ENCODE results near the gene NDUFA6.
"Not testable (repeated sequence)": the region's sequence is repeated elsewhere in the genome, so short reads cannot be mapped to it uniquely, and the experiment has no call there.

NDUFA6 gene

DNA sequence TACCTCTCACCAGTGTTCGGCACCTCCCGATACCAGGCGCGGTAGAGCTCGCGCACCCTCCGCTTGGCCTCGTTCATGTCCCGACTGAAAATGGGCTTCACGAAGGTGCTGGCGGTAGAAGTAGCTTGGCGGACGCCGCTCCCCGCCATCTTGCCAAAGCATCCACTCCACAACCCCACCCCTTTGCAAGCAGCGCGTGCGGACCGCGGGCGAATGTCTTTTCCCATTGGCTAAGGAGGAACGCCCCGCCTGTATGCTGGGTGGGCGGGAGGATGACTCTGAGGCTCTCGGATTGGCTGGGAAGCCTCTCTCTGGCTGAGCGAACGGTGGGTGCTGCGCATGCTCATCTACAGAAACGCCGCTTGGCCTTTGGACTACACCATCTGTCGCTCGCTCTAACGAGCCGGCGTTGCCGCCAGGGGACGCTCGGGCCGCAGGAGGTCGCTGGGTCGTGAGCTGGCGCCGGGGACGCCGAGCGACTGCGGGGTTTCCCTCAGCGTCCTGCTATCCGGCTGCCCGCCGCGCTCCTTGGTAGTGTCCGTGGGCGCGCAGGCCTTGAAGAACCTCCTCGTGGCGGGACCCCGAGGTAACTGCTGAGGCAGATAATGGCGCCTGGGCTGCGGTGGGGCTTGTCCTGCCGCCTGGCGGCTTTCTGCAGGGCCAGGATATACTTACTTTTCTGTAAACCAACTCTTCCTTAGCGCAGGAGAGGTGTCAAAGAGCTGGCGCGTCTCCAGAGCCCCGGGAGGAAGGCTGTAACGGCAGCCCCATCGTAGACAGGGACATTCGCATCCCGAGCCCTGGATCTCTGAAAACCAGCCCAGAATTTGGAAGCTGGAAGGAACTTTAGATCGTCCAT is at the start of gene NDUFA6:
Gene NDUFA6 (minus strand): TSS at position 177 of the 859 bp plus-strand sequence. CDS start 28 bp downstream, at position 149.
- peak; percentile 95 for DNase-seq (ENCODE audit: low read depth)

DNA sequence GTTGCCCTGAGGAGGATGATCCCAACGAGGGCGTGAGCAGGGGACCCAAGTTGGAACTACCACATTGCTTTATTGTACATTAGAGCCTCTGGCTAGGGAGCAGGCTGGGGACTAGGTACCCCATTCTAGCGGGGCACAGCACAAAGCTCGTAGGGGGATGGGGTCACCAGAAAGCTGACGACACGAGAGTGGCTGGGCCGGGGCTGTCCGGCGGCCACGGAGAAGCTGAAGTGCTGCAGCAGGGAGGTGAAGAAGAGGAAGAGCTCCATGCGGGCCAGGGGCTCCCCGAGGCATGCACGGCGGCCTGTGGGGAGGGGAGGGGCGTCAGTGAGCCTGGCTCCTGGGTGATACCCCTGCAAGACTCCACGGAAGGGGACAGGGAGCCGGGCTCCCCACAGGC is 49.6 kb upstream of the NDUFA6 start:
- not testable (repeated sequence) for DNase-seq (ENCODE audit: low read depth)

DNA sequence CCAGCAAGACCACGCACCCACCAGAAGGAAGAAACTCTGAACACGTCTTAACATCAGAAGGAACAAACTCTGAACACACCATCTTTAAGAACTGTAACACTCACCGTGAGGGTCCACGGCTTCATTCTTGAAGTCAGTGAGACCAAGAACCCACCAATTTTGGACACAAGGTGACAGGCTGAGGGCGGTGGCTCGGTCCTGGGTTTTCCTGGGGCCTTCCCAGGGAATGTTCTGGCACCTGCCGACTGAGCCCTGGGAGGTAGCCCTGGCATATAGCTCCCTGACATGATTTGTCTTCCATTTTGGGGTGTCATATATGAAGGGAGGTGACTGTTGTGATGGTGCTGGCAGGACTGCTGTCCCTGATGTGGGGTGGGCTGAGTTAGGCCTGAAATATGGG is 48.9 kb upstream of the NDUFA6 start:
- DNase-seq (ENCODE audit: low read depth): not testable (repeated sequence)

DNA sequence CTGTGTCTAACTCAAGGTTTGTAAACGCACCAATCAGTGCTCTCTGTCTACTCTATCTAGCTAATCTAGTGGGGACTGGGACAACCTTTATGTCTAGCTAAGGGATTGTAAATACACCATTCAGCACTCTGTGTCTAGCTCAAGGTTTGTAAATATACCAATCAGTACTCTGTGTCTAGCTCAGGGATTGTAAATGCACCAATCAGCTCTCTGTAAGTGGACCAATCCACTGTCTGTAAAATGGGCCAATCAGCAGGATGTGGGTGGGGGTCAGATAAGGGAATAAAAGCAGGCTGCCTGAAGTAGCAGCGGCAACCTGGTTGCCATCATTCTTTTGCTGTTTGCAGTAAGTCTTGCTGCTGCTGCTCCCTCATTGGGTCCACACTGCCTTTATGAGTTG is 48.4 kb upstream of the NDUFA6 start:
- DNase-seq (ENCODE audit: low read depth): no peak

DNA sequence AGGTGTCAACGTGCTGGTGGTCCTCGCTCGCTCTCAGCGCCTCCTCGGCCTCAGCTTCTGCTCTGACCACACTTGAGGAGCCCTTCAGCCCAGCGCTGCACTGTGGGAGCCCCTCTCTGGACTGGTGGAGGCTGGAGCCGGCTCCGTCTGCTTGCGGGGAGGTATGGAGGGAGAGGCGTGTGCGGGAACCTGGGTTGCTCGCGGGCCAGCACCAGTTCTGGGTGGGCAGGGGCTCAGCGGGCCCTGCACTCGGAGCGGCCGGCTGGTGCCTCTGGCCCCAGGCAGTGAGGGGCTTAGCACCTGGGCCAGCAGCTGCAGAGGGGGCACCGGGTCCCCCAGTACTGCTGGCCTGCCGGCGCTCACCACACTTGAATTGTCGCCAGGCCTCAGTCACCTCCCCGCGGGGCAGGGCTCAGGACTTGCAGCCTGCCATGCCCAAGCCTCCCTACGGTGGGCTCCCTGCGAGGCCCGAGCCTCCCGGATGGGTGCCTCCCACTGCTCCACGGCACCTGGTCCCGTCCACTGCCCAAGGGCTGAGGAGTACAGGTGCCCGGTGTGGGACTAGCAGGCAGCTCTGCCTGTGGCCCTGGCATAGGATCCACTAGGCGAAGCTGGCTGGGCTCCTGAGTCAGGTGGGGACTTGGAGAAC is 47.7 kb upstream of the NDUFA6 start:
- no peak for DNase-seq (ENCODE audit: low read depth)

DNA sequence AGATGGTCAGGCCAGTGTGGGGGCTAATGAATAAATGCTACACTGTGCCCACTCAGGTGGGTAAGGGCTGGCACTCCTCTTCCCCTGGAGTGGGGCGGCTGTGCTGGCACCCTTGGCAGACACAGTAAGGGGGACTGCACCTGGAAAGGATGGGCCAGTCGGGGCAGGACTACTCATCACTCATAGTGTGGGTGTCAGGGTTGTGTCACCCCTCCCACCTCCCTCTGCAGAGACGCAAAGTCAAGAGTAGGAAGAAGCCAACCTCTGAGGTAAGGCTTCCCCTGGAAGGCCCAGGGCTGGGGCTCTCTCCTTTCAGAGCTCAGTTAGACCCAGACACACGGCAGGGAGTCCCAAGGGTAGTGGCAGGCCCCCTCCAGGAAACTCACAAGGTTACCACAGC is 45.1 kb upstream of the NDUFA6 start:
- not testable (repeated sequence) for DNase-seq (ENCODE audit: low read depth)

DNA sequence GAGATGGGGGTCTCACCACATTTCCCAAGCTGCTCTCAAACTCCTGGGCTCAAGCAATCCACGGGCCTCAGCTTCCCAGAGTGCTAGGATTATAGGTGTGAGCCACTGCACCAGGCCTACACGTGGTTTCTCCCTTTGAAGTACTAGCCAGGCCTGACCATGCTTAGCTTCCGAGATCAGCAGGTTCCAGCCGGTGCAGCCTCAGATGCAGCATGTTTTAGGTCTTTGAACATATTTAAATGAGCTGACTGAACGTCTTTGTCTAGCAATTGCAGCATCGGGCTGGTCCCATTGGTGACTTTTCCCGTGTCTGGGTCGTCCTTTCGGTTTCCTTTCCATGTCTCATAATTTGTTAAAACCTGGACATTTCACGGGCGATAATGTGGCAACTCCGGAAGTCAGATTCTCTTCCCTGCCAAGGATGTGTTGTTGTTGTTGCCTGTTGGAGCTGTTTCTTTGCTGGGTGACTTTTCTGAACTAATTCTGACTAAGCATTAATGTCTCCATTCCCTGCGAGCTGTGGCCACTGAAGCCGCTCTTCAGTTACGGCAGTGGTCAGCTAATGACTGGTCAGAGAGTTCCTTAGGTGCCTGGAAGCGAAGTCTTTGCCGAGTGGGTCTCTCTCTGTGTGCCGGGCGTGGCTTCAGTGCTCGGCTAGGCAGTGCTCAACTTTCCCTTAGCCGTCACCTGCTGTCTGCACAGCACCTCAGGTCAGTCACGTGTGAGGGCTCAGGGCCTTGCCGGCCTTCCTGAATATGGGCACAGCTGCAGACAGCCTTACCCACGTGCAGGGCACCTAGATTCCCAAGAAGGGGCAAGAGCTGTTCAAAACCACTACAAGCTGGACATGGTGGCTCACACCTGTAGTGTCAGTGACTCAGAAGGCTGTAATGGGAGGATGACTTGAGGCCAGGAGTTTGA is 43.8 kb upstream of the NDUFA6 start:
- DNase-seq (ENCODE audit: low read depth): no peak

DNA sequence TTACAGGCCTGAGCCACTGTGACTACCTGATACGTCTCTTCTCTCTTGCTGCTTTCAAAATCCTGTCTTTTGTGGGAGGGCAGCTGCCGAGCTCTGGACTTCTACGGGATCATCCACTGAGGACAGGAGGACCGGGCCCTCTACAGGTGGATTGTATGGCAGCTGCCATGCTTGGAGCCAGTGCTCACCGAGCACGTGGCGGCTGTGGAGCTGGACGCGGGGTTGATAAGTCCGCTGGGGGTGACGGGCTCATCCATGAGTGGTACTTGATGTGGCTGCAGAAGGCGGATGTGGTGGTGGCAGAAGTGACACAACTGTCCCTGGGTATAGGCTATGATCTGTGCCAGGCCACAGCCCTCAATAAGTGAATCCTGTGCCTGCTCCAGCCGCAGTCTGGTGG is 41.9 kb upstream of the NDUFA6 start:
- DNase-seq (ENCODE audit: low read depth): no peak

DNA sequence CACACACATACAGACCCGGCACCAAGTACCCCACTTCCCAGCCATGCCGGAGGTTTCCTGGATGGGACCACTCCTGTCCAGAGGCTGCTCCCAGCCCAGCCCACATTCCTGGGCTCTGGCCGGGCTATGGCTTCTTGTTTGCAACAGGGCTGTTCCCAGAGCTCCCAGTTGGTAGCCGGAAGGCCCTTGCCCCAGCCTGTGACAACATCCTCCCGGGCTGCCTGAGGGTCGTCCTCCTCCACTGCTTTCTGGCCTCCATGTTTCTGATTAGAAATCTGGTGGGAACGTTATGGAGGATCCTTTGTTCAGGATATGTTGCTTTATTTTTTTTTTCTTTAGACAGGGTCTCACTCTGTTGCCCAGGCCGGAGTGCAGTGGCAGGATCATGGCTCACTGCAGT is 41.0 kb upstream of the NDUFA6 start:
- no peak for DNase-seq (ENCODE audit: low read depth)

DNA sequence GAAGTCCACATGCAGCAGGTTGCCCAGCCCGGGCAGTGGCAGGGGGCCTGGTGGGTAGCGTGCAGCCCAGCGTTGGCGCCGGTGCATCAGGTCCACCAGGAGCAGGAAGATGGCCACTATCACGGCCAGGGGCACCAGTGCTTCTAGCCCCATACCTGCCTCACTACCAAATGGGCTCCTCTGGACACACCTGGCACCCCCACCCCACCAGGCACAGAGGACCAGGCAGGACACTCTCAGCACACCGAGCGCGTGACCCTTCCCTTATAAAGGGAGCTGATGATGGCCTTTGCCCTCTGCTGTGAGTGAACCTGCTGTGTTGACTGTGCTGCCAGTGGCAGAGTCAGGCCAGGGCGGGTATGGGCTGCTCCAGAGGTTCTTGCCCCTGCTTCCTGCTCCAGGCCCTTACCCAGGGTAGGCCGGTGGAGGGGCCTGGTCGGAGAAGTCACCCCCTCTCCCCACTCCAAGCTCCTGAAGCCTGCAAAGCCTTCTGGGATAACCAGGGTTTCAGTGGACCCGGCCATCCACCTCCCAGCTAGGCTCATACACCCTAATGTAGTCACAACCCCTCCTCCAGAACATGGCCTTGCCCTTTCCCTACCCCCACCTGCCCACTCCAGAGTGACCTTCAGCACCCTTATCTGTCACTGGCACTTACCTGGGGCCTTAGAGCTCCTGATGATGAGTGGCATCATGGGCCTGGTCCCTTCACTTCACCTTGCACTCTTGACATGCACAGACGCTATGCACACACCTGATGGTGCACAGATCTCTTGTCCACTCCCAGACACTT is 40.3 kb upstream of the NDUFA6 start, which contains the start of gene CYP2D6:
Gene CYP2D6 (minus strand): TSS at position 172 of the 793 bp plus-strand sequence. CDS start 19 bp downstream, at position 153.
- not testable (repeated sequence) for DNase-seq (ENCODE audit: low read depth)

DNA sequence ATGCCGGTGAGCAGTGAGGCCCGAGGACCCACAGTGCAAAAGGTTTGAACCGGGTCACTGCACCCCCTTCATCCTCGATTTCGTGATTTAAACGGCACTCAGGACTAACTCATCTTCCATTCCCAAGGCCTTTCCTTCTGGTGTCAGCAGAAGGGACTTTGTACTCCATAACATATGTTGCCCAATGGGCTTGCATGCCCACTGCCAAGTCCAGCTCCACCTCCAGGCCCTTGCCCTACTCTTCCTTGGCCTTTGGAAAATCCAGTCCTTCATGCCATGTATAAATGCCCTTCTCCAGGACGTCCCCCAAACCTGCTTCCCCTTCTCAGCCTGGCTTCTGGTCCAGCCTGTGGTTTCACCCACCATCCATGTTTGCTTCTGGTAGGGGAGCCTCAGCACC is 39.6 kb upstream of the NDUFA6 start:
- DNase-seq (ENCODE audit: low read depth): not testable (repeated sequence)

DNA sequence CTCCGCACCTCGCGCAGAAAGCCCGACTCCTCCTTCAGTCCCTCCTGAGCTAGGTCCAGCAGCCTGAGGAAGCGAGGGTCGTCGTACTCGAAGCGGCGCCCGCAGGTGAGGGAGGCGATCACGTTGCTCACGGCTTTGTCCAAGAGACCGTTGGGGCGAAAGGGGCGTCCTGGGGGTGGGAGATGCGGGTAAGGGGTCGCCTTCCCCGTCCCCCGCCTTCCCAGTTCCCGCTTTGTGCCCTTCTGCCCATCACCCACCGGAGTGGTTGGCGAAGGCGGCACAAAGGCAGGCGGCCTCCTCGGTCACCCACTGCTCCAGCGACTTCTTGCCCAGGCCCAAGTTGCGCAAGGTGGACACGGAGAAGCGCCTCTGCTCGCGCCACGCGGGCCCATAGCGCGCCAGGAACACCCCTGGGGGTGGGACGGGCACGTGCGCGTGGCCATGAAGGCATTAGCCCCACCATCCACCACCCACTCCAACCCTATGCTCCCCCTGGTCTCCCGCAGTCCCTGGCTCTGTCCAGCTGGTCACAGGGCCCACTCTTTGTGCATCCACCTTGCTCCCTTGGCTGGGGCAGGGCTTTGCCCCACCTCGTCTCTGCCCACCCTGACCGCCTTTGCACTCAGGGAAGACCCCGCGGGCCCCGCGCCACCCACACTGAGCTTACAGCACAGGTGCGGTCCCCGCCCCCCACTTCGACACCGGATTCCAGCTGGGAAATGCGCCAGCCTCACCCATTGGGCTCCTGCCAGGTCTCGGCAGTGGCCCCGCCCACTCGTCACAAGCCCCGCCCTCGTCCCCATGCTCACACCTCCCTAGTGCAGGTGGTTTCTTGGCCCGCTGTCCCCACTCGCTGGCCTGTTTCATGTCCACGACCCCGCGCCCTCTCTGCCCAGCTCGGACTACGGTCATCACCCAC is 38.5 kb upstream of the NDUFA6 start:
- DNase-seq (ENCODE audit: low read depth): not testable (repeated sequence)

DNA sequence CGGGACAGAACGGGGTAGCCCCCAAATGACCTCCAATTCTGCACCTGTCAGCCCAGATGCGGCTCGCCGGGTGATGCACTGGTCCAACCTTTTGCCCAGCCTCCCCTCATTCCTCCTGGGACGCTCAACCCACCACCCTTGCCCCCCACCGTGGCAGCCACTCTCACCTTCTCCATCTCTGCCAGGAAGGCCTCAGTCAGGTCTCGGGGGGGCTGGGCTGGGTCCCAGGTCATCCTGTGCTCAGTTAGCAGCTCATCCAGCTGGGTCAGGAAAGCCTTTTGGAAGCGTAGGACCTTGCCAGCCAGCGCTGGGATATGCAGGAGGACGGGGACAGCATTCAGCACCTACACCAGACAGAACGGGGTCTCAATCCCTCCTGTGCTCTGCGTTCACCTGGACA is 37.4 kb upstream of the NDUFA6 start:
- not testable (repeated sequence) for DNase-seq (ENCODE audit: low read depth)

DNA sequence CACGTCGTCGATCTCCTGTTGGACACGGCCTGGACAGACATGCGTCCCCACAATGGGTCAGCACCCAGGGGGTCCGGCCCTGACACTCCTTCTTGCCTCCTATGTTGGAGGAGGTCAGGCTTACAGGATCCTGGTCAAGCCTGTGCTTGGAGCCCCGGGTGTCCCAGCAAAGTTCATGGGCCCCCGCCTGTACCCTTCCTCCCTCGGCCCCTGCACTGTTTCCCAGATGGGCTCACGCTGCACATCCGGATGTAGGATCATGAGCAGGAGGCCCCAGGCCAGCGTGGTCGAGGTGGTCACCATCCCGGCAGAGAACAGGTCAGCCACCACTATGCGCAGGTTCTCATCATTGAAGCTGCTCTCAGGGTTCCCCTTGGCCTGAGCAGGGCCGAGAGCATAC is 37.0 kb upstream of the NDUFA6 start:
- no peak for DNase-seq (ENCODE audit: low read depth)

DNA sequence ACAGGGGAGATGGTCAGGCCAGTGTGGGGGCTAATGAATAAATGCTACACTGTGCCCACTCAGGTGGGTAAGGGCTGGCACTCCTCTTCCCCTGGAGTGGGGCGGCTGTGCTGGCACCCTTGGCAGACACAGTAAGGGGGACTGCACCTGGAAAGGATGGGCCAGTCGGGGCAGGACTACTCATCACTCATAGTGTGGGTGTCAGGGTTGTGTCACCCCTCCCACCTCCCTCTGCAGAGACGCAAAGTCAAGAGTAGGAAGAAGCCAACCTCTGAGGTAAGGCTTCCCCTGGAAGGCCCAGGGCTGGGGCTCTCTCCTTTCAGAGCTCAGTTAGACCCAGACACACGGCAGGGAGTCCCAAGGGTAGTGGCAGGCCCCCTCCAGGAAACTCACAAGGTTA is 33.0 kb upstream of the NDUFA6 start:
- not testable (repeated sequence) for DNase-seq (ENCODE audit: low read depth)

DNA sequence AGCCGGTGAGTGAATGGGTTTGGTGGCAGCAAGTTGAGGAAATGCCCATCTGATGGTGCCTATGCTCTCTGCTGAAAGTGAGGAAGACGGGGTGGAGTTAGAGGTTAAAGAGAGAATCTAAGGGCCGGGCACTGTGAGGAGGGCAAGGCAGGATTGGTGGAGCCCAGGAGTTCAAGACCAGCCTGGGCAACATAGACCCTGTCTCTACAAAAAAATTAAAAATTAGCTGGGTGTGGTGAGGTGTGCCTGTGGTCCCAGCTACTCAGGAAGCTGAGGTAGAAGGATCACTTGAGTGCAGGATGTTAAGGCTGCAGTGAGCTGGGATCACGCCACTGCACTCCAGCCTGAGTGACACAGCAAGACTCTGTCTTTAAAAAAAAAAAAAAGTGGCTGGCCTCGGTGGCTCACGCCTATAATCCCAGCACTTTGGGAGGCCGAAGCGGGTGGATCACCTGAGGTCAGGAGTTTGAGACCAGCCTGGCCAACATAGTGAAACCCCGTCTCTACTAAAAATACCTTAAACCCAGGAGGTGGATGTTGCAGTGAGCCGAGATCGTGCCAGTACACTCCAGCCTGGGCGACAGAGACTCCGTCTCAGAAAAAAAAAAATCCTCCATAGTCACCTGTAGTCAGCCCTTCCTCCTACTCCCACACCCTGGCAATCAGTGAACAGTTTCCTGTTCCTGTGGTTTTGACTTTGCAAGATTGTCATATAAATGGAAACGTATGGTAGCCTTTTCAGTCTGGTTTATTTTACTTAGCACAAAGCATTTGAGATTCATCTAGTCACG is 29.9 kb upstream of the NDUFA6 start:
- DNase-seq (ENCODE audit: low read depth): peak; percentile 6

DNA sequence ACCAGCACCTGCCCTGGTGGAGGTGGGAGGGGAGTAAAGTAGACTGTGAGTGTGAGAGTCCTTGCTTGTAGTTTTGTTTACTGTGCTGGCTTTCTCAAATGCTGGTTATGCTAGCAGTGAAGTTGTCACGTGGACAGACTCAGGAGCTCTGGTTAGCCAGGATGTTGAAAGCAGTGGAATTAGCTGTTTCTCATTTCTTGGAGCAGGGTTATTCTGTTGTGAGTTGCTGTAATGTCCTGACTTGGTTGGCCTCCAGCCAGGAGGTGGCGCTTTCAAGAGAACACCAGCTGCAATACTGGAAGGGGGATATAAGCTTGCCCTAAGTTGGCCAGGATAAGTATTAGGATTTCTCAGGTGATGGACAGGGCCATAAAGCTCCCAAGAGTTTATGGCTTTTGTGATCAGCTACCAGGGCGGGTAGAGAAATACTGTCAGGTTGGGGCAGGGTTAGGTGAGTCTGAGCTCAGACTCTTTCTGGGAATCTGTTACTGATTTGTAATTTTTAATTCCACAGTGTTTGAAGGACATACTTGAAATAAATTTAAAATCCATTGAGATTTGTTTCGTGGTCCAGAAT is 26.4 kb upstream of the NDUFA6 start:
- no peak for DNase-seq (ENCODE audit: low read depth)

DNA sequence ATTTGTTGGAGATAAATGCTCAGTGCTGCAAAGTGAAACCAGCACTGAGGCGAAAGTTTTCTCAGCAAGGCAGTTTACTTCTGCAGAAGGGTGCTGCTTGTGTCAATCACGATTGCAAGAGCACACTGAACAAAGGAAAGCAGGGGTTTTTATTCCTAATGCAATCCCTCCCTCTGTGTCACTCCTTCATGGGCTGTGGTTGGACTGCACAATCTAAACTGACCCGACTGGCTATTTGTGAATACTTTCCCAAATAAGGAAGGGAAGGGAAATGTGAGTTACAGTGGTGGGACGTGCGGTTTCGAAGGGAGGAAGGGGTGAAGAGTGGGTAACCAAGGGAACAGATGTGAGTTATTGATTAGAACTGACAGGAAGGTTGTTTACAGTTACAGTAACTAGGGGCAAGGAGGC is 24.9 kb upstream of the NDUFA6 start:
- not testable (repeated sequence) for DNase-seq (ENCODE audit: low read depth)

DNA sequence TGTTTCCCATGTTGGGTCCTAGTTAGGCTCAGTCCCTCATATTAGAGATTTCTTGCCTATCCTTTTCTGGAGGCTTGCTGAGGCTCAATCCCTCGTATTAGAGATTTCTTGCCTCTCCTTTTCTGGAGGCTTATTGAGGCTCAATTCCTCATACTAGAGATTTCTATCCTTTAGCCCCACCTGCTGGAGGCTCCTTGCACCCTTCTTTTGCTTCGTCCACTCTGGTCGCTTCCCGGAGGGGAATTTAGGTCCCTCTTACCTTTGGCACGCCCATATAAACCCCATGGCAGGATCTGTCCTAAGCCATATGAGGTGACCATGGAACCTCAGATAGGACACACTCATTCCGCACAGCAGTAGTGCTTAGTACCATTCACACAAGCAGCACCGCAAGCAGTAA is 24.1 kb upstream of the NDUFA6 start:
- DNase-seq (ENCODE audit: low read depth): no peak
